Right atrium auricular region (tissue), 2 donors: ENCODE results near the gene KCNQ1OT1. TPM values are rescaled to one million over a fixed set of nuclear protein-coding genes. Genes with fewer than 3 reads are reported as not detected.

Experiments
- DNase-seq: peaks from one replicate; pipeline ENCODE4 v3.0.0-alpha.2; 2019; ENCODE audit warnings: low spot score
- H3K27ac ChIP-seq, 2 donors: fragments of 200-600 bp; sonication (generic); 1 replicate in 1 of 2; 2 replicates in 1 of 2; pipeline ENCODE4 v1.5.1; 2016 to 2019
- H3K27me3 ChIP-seq, 2 donors: fragments of 200-600 bp; sonication (generic); one replicate each; pipeline versions ENCODE4 v1.5.1 to v1.6.0; 2017 to 2019
- H3K36me3 ChIP-seq: fragments of 200-600 bp; sonication (generic); one replicate; pipeline ENCODE4 v1.5.1; 2016
- H3K4me1 ChIP-seq, 2 donors: fragments of 200-600 bp; sonication (generic); one replicate each; pipeline versions ENCODE4 v1.5.1 to v1.6.0; 2017 to 2019
- H3K4me3 ChIP-seq, 2 donors: fragments of 200-600 bp; sonication (generic); 1 replicate in 1 of 2; 2 replicates in 1 of 2; pipeline ENCODE4 v1.5.1; 2017 to 2019; ENCODE audit warnings: mild to moderate bottlenecking in 1 of 2, moderate library complexity in 1 of 2
- H3K9me3 ChIP-seq, 2 donors: fragments of 200-600 bp; sonication (generic); one replicate each; pipeline ENCODE4 v1.5.1; 2019
- total RNA-seq, 2 donors: library from RNA; depleted of rRNA; stranded (reverse); fragments of >200 nt; gene quantifications; one replicate each; pipeline ENCODE4 v1.1.0, GENCODE V29; 2016
- TF ChIP-seq, protein P1 (sequence below), 2 donors: fragments of 200-600 bp; sonication (generic); IDR thresholded peaks; one replicate each; pipeline ENCODE4 v1.5.1; 2019; ENCODE audit warnings: antibody characterized with exemption in 2 of 2

KCNQ1OT1 gene
- total RNA-seq, 2 donors from 2014 or later, result 0.35 to 0.37 TPM

- Histone ChIP-seq H3K4me3 (no peak overlapping the region), H3K4me1 (no peaks in the 10 kb centered on the region), H3K27me3 (no peaks in the 10 kb centered on the region), H3K9me3 (peaks cover 0 to 17% of the 10 kb centered on the region in 2 donors), H3K36me3 (no peaks in the 10 kb centered on the region), H3K27ac (no peak overlapping the region)
- TF ChIP-seq, protein P1, sequence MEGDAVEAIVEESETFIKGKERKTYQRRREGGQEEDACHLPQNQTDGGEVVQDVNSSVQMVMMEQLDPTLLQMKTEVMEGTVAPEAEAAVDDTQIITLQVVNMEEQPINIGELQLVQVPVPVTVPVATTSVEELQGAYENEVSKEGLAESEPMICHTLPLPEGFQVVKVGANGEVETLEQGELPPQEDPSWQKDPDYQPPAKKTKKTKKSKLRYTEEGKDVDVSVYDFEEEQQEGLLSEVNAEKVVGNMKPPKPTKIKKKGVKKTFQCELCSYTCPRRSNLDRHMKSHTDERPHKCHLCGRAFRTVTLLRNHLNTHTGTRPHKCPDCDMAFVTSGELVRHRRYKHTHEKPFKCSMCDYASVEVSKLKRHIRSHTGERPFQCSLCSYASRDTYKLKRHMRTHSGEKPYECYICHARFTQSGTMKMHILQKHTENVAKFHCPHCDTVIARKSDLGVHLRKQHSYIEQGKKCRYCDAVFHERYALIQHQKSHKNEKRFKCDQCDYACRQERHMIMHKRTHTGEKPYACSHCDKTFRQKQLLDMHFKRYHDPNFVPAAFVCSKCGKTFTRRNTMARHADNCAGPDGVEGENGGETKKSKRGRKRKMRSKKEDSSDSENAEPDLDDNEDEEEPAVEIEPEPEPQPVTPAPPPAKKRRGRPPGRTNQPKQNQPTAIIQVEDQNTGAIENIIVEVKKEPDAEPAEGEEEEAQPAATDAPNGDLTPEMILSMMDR (IDR thresholded peaks at IDR 0.05), result no peak
- DNase-seq, result no peak
Observed at GRCh38 chr11:2660357-2660939, 39.3 kb downstream of the KCNQ1OT1 start.

DNA sequence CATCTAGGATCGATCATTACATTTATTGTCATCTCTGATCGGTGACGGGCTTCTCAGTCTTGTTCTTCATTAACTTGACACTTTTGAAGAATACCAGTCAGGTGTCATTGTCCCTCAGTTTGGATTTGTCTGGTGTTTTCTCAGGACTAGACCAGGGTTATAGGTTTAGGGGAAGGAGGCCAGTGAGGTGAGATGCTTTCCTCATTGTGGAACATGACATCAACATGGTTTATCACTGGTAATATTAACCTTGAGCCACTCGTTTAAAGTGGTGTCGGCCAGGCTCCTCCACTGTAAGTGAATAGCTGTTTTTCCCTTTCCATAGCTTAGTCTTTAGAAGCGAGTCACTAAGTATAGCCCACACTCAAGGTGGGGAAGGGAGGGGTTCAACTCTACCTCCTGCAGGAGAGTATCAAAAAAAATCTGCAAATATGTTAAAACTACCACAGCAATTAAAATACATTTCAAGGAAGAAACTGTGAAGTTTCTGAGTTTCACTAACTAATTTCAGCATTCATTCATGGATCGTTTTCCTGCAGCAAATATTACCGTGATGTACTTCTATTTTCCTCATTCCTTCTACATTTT is 42.0 kb downstream of the KCNQ1OT1 start:
- Histone ChIP-seq H3K27ac (no peak overlapping the region), H3K36me3 (no peaks in the 10 kb centered on the region), H3K4me3 (no peak overlapping the region), H3K9me3 (peaks cover 0 to 17% of the 10 kb centered on the region in 2 donors), H3K4me1 (no peaks in the 10 kb centered on the region), H3K27me3 (no peaks in the 10 kb centered on the region)
- no peak for DNase-seq
- TF ChIP-seq, protein P1 (IDR thresholded peaks at IDR 0.05), result no peak

DNA sequence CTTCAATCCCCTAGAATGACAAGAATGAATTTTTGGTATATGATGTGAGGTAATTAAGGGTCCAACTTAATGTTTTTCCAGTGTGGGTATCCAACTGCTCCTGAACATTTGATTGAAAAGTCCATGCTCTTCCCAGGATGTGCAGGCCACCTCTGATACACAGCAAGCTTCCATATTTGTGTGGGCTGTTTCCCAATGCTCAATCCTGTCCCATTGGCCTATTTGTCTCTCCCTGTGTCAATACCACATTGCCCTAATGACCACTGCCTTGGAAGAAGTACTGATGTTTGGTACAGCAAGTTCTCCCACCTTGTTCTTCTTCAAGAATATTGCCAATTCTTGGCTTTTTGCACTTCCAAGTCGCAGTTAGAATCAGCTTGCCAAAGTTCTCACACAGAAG is 42.9 kb downstream of the KCNQ1OT1 start:
- TF ChIP-seq, protein P1 (IDR thresholded peaks at IDR 0.05), result no peak
- H3K4me3 ChIP-seq, result no peak overlapping the region
- H3K4me1 ChIP-seq, result no peaks in the 10 kb centered on the region
- H3K9me3 ChIP-seq, result peaks cover 0 to 17% of the 10 kb centered on the region in 2 donors
- no peak overlapping the region for H3K27ac ChIP-seq
- DNase-seq, result no peak
- H3K36me3 ChIP-seq, result no peaks in the 10 kb centered on the region
- no peaks in the 10 kb centered on the region for H3K27me3 ChIP-seq

- no peak overlapping the region for H3K4me3 ChIP-seq
- TF ChIP-seq, protein P1 (IDR thresholded peaks at IDR 0.05), result no peak
- H3K36me3 ChIP-seq, result no peaks in the 10 kb centered on the region
- H3K27me3 ChIP-seq, result no peaks in the 10 kb centered on the region
- no peaks in the 10 kb centered on the region for H3K4me1 ChIP-seq
- H3K9me3 ChIP-seq, result peaks cover 0 to 17% of the 10 kb centered on the region in 2 donors
- DNase-seq, result no peak
- H3K27ac ChIP-seq, result no peak overlapping the region
Observed at GRCh38 chr11:2655834-2656622, 43.8 kb downstream of the KCNQ1OT1 start.

GRCh38 chr11:2655016-2655719 is 44.6 kb downstream of the KCNQ1OT1 start:
- no peaks in the 10 kb centered on the region for H3K4me1 ChIP-seq
- DNase-seq, result no peak
- H3K27ac ChIP-seq, result no peak overlapping the region
- H3K36me3 ChIP-seq, result no peaks in the 10 kb centered on the region
- no peaks in the 10 kb centered on the region for H3K27me3 ChIP-seq
- peaks cover 6 to 17% of the 10 kb centered on the region in 2 donors for H3K9me3 ChIP-seq
- TF ChIP-seq, protein P1 (IDR thresholded peaks at IDR 0.05), result no peak
- no peak overlapping the region for H3K4me3 ChIP-seq
